WTC11 (cell line): Measurements from ENCODE around the gene HECTD3. TPM values are rescaled to one million over a fixed set of nuclear protein-coding genes. Genes with fewer than 3 reads are reported as not detected.

Experiments used
- AR ChIP-seq: fragments of 250-450 bp; sonication (Bioruptor Pico); IDR thresholded peaks from 2 replicates; pipeline ENCODE4 v1.9.0; 2021; ENCODE audit warnings: mild to moderate bottlenecking
- ARID4B ChIP-seq: sonication (generic); formaldehyde crosslinking; IDR thresholded peaks from 2 replicates; pipeline ENCODE4 v1.8.0; 2023; ENCODE audit warnings: missing genetic modification reagents, mild to moderate bottlenecking, borderline replicate concordance
- CDX4 ChIP-seq: fragments of 250-450 bp; sonication (Bioruptor Pico); IDR thresholded peaks from 2 replicates; pipeline ENCODE4 v1.9.0; 2021; ENCODE audit warnings: moderate library complexity, mild to moderate bottlenecking, inconsistent platforms, borderline replicate concordance
- CREM ChIP-seq: sonication (generic); formaldehyde crosslinking; IDR thresholded peaks from 2 replicates; pipeline ENCODE4 v1.8.1; 2022; ENCODE audit warnings: mild to moderate bottlenecking, missing genetic modification reagents, moderate library complexity
- E2F1 ChIP-seq: sonication (generic); formaldehyde crosslinking; IDR thresholded peaks from 2 replicates; pipeline ENCODE4 v1.8.0; 2022; ENCODE audit warnings: mild to moderate bottlenecking, missing genetic modification reagents
- FOXP1 ChIP-seq: sonication (generic); formaldehyde crosslinking; IDR thresholded peaks from 2 replicates; pipeline ENCODE4 v1.8.0; 2022; ENCODE audit warnings: missing genetic modification reagents, mild to moderate bottlenecking, moderate library complexity, borderline replicate concordance
- GABPB1 ChIP-seq: sonication (generic); formaldehyde crosslinking; IDR thresholded peaks from 2 replicates; pipeline ENCODE4 v1.8.1; 2023; ENCODE audit warnings: mild to moderate bottlenecking, missing genetic modification reagents
- MAX ChIP-seq: sonication (generic); formaldehyde crosslinking; IDR thresholded peaks from 2 replicates; pipeline ENCODE4 v1.8.0; 2022; ENCODE audit warnings: mild to moderate bottlenecking, missing genetic modification reagents
- TCF7 ChIP-seq: sonication (generic); formaldehyde crosslinking; IDR thresholded peaks from 2 replicates; pipeline ENCODE4 v1.8.0; 2022; ENCODE audit warnings: mild to moderate bottlenecking, low read depth, missing genetic modification reagents, moderate library complexity
- TEAD1 ChIP-seq: sonication (generic); formaldehyde crosslinking; IDR thresholded peaks from 2 replicates; pipeline ENCODE4 v1.8.0; 2022; ENCODE audit warnings: mild to moderate bottlenecking, missing genetic modification reagents
- ZBTB21 ChIP-seq: sonication (generic); formaldehyde crosslinking; IDR thresholded peaks from 2 replicates; pipeline ENCODE4 v1.8.1; 2023; ENCODE audit warnings: mild to moderate bottlenecking, missing genetic modification reagents, borderline replicate concordance
- total RNA-seq: library from RNA; stranded (reverse); gene quantifications from 3 replicates; pipeline ENCODE4 v1.2.3, GENCODE V29; 2021
- TF ChIP-seq, protein P1 (sequence below): sonication (generic); formaldehyde crosslinking; IDR thresholded peaks from 2 replicates; pipeline ENCODE4 v1.8.1; 2022; ENCODE audit warnings: mild to moderate bottlenecking, moderate library complexity, missing genetic modification reagents
- TF ChIP-seq, protein P2 (sequence below): sonication (generic); formaldehyde crosslinking; IDR thresholded peaks from 2 replicates; pipeline ENCODE4 v1.8.0; 2022; ENCODE audit warnings: mild to moderate bottlenecking, missing genetic modification reagents

Gene HECTD3
- total RNA-seq, 1 experiment from 2014 or later: 39.5 TPM

DNA sequence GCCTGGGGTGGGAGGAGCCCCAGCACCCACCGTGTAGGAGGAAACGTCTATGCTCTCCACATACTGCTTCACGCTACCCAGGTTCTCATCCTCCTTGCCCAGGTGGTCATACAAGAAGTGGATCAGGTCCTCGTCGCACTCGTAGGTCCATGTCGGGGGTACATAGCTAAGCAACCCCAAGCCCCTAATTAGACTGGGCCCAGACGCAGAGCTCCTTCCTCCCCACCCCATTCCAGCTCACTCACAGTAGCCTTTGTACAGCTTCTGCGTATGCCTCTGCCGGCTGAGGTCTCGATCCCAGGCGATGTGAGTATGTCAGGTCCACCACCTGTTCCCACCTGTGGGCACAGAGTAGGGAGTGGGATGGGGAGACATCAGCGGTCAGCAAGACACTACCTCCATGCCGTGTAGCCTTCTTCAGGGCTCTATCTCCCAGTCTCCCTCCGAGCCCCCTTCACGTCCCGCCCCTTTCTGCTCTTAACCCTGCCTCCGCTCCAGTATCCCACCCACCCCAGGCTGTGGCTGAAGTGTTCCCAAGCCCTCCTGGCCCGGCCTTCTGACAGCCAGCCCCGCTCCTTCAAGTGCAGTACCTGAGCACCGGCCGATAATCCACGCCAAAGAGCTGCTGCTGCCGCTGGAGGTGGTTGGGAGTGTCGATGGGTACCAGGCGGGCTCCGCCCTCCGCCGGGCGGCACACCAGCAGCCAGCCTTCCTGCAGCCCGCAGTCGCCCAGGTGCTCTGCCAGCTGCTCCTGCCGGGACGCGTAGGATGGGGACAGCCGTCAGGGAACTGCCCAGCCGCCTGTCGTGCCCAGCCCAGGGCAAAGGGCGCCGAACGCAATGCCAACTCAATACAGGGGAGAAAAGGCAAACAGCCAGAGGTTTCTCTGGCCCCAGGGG lies 919 bp downstream of the HECTD3 start (continued):
- TF ChIP-seq MAX (CRISPR knock-in tag): no peak
- no peak for TF ChIP-seq E2F1 (CRISPR knock-in tag)
- TF ChIP-seq GABPB1: no peak
- no peak for TF ChIP-seq ZBTB21
- TF ChIP-seq AR (CRISPR knock-in tag): no peak
- TF ChIP-seq FOXP1 (CRISPR knock-in tag): no peak
- TF ChIP-seq CDX4 (CRISPR knock-in tag): no peak
- no peak for TF ChIP-seq CREM
- no peak for TF ChIP-seq TCF7 (CRISPR knock-in tag)
- peak; percentile 46; the same call in 1 of the 2 replicates for TF ChIP-seq ARID4B (CRISPR knock-in tag)
- no peak for TF ChIP-seq TEAD1 (CRISPR knock-in tag)
- TF ChIP-seq, protein P1, sequence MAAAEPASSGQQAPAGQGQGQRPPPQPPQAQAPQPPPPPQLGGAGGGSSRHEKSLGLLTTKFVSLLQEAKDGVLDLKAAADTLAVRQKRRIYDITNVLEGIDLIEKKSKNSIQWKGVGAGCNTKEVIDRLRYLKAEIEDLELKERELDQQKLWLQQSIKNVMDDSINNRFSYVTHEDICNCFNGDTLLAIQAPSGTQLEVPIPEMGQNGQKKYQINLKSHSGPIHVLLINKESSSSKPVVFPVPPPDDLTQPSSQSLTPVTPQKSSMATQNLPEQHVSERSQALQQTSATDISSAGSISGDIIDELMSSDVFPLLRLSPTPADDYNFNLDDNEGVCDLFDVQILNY (CRISPR knock-in tag): no peak
- TF ChIP-seq, protein P2, sequence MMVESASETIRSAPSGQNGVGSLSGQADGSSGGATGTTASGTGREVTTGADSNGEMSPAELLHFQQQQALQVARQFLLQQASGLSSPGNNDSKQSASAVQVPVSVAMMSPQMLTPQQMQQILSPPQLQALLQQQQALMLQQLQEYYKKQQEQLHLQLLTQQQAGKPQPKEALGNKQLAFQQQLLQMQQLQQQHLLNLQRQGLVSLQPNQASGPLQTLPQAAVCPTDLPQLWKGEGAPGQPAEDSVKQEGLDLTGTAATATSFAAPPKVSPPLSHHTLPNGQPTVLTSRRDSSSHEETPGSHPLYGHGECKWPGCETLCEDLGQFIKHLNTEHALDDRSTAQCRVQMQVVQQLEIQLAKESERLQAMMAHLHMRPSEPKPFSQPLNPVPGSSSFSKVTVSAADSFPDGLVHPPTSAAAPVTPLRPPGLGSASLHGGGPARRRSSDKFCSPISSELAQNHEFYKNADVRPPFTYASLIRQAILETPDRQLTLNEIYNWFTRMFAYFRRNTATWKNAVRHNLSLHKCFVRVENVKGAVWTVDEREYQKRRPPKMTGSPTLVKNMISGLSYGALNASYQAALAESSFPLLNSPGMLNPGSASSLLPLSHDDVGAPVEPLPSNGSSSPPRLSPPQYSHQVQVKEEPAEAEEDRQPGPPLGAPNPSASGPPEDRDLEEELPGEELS (CRISPR knock-in tag): no peak
